HCT116 (cell line): ENCODE results near the gene WDR93. TPM values are rescaled to one million over a fixed set of nuclear protein-coding genes. Genes with fewer than 3 reads are reported as not detected.

Experiments
- ATAC-seq: fragments of 200-7000 bp; cut with Tn5 transposase; 2 replicates; pipeline ENCODE4 v1.9.1; 2020; ENCODE audit warnings: mild to moderate bottlenecking, moderate library complexity
- BruUV-seq: library from RNA; stranded (reverse); fragments of 400-500 nt; replicated peaks from 2 replicates; lab custom pipeline; 2021; lab: Mats Ljungman, UMichigan
- CTCF ChIA-PET: fragments of 300-600 bp; sonication (Branson Sonifier 250); formaldehyde crosslinking; loops from one replicate; lab custom pipeline; 2021; ENCODE audit warnings: antibody characterized with exemption; lab: Charles Lee
- POLR2A ChIA-PET: fragments of 300-600, 350-600 bp; sonication (Branson Sonifier 250); formaldehyde crosslinking; loops from one replicate; lab custom pipeline; 2021; ENCODE audit warnings: antibody characterized with exemption; lab: Charles Lee
- RAD21 ChIA-PET, 2 experiments: fragments of 300-600 bp; sonication (Branson Sonifier 250); formaldehyde crosslinking; loops; one replicate each; lab custom pipeline; 2023; ENCODE audit warnings: low total read pairs in 2 of 2; ENCODE audit not compliant: uncharacterized antibody in 2 of 2, unreplicated experiment in 2 of 2, low non-redundant PET in 1 of 2; lab: Charles Lee
- DNase-seq: peaks from one replicate; pipeline ENCODE4 v3.0.0-alpha.2; 2010; ENCODE audit warnings: low read depth, low spot score
- H2AFZ ChIP-seq: fragments of 200-600 bp; shearing (Covaris generic), sonication (generic); 2 replicates; pipeline ENCODE4 v1.6.1; 2017; ENCODE audit warnings: low read depth, mixed run types, mixed read lengths, antibody characterized with exemption, low read length; ENCODE audit not compliant: poor library complexity, severe bottlenecking
- H3K27ac ChIP-seq: 2 replicates; pipeline ENCODE4 v1.5.1; 2012; ENCODE audit warnings: low read depth, low read length
- H3K27me3 ChIP-seq: fragments of 200-600 bp; sonication (generic); 2 replicates; pipeline ENCODE4 v1.6.1; 2016; ENCODE audit warnings: mixed run types, low read length, mixed read lengths; ENCODE audit not compliant: insufficient read depth
- H3K36me3 ChIP-seq, 2 experiments: fragments of 200-500 bp in 1 of 2; fragments of 200-600 bp in 1 of 2; sonication (Bioruptor generic) in 1 of 2; sonication (generic) in 1 of 2; 2 replicates each; pipeline versions ENCODE4 v1.5.1 to v1.6.1; 2014 to 2016; ENCODE audit warnings: low read length in 2 of 2, inconsistent platforms in 1 of 2, mixed read lengths in 1 of 2, mixed run types in 1 of 2; ENCODE audit not compliant: insufficient read depth in 2 of 2, control insufficient read depth in 1 of 2
- H3K4me1 ChIP-seq, 2 experiments: fragments of 200-600 bp in 1 of 2; sonication (generic) in 1 of 2; 2 replicates each; pipeline versions ENCODE4 v1.5.1 to v1.6.1; 2012 to 2017; ENCODE audit warnings: low read length in 2 of 2, inconsistent platforms in 1 of 2, mild to moderate bottlenecking in 1 of 2, mixed read lengths in 1 of 2, mixed run types in 1 of 2, moderate library complexity in 1 of 2; ENCODE audit not compliant: insufficient read depth in 2 of 2, control insufficient read depth in 1 of 2
- H3K4me2 ChIP-seq: fragments of 200-600 bp; sonication (generic); 2 replicates; pipeline ENCODE4 v1.6.1; 2017; ENCODE audit warnings: mixed run types, low read length, mixed read lengths
- H3K4me3 ChIP-seq, 2 experiments: fragments of 200-600 bp in 1 of 2; sonication (generic) in 1 of 2; replicated peaks in 1 of 2; 2 replicates each; pipeline ENCODE4 v1.5.1; 2011 to 2016; ENCODE audit warnings: low read length in 2 of 2, control low read depth in 1 of 2, low read depth in 1 of 2, mild to moderate bottlenecking in 1 of 2, mixed read lengths in 1 of 2, mixed run types in 1 of 2
- H3K79me2 ChIP-seq: fragments of 200-600 bp; sonication (generic); 2 replicates; pipeline ENCODE4 v1.6.1; 2017; ENCODE audit warnings: mild to moderate bottlenecking, mixed run types, low read length, moderate library complexity, mixed read lengths; ENCODE audit not compliant: insufficient read depth
- H3K9ac ChIP-seq: fragments of 200-600 bp; sonication (generic); 2 replicates; pipeline ENCODE4 v1.6.1; 2016; ENCODE audit warnings: low read length, mixed read lengths
- H3K9me2 ChIP-seq: fragments of 200-600 bp; sonication (generic), shearing (Covaris generic); 2 replicates; pipeline ENCODE4 v1.6.1; 2017; ENCODE audit warnings: mixed run types, mild to moderate bottlenecking, moderate library complexity; ENCODE audit not compliant: insufficient read depth
- H3K9me3 ChIP-seq, 2 experiments: fragments of 200-500 bp in 1 of 2; fragments of 200-600 bp in 1 of 2; sonication (Bioruptor generic) in 1 of 2; sonication (generic) in 1 of 2; 2 replicates each; pipeline ENCODE4 v1.6.1; 2014 to 2017; ENCODE audit warnings: low read length in 2 of 2, mixed read lengths in 2 of 2, inconsistent platforms in 1 of 2, low read depth in 1 of 2, mild to moderate bottlenecking in 1 of 2, mixed run types in 1 of 2, moderate library complexity in 1 of 2; ENCODE audit not compliant: control insufficient read depth in 1 of 2, insufficient read depth in 1 of 2
- H4K20me1 ChIP-seq: fragments of 200-600 bp; sonication (generic), shearing (Covaris generic); 2 replicates; pipeline ENCODE4 v1.6.1; 2017; ENCODE audit warnings: mixed run types, mild to moderate bottlenecking, moderate library complexity; ENCODE audit not compliant: insufficient read depth
- ATF3 ChIP-seq: IDR thresholded peaks from 2 replicates; pipeline ENCODE4 v1.6.1; 2012
- POLR2AphosphoS5 ChIP-seq: IDR thresholded peaks from 2 replicates; pipeline ENCODE4 v1.6.1; 2011; ENCODE audit warnings: mild to moderate bottlenecking, low read depth, low read length, moderate library complexity
- REST ChIP-seq: IDR thresholded peaks from 2 replicates; pipeline ENCODE4 v1.6.1; 2012; ENCODE audit warnings: low read depth
- SIN3A ChIP-seq: IDR thresholded peaks from 2 replicates; pipeline ENCODE4 v1.6.1; 2012; ENCODE audit warnings: low read depth
- SP1 ChIP-seq: IDR thresholded peaks from 2 replicates; pipeline ENCODE4 v1.6.1; 2012; ENCODE audit warnings: low read depth
- YY1 ChIP-seq: IDR thresholded peaks from 2 replicates; pipeline ENCODE4 v1.6.1; 2011; ENCODE audit warnings: low read length, low read depth, moderate library complexity, mild to moderate bottlenecking; ENCODE audit not compliant: insufficient replicate concordance; ENCODE audit errors: extremely low read depth
- intact Hi-C: fragments of 100-400 bp; cut with micrococcal nuclease; formaldehyde crosslinking; loops from 2 replicates; pipeline ENCODE4 v1.10.0; 2022
- total RNA-seq: library from RNA; stranded (reverse); gene quantifications from one replicate; pipeline ENCODE4 v1.2.1, GENCODE V29; 2021; ENCODE audit not compliant: unreplicated experiment

Gene WDR93
- total RNA-seq, 1 experiment from 2014 or later, result 0.42 TPM

- no peak for DNase-seq
- RAD21 ChIA-PET, result no interaction called here
- Histone ChIP-seq H3K36me3 (no peaks in the 10 kb centered on the region), H3K27ac (no peak overlapping the region), H3K9ac (no peak overlapping the region), H3K4me3 (no peak overlapping the region), H3K9me3 (no peaks in the 10 kb centered on the region), H3K27me3 (no peaks in the 10 kb centered on the region), H2AFZ (no peak overlapping the region), H3K4me2 (no peak overlapping the region), H3K79me2 (no peaks in the 10 kb centered on the region; the same call in 1 of the 2 replicates), H3K9me2 (no peaks in the 10 kb centered on the region), H4K20me1 (no peaks in the 10 kb centered on the region)
- no peak for ATAC-seq
- POLR2A ChIA-PET, result no interaction called here
- BruUV-seq, result no TSS peak
- CTCF ChIA-PET, result no interaction called here
- intact Hi-C loops, result loop anchor here (10.0 kb wide), 1 partner anchor 469 kb away; no protein-coding TSS in a partner anchor
- TF ChIP-seq REST, result no peak
- TF ChIP-seq SP1, result no peak
- TF ChIP-seq SIN3A, result no peak
- no peak for TF ChIP-seq POLR2AphosphoS5
- no peak for TF ChIP-seq ATF3
- TF ChIP-seq YY1, result no peak
- TF ChIP-seq, all 23 proteins: peak for 0
- H3K4me1 ChIP-seq, result peaks cover 2 to 17% of the 10 kb centered on the region in 2 experiments; a peak in 2 of 4 replicates
Measured at GRCh38 chr15:89745768-89746167, 55.2 kb downstream of the WDR93 start.
